H54 (cell line): ENCODE measurements around the gene GMEB2.
"Not testable (repeated sequence)": the region's sequence is repeated elsewhere in the genome, so short reads cannot be mapped to it uniquely, and the experiment has no call there.

ENCODE experiments used
- DNase-seq: peaks from one replicate; pipeline ENCODE4 v3.0.0; 2011; ENCODE audit warnings: low spot score, mixed read lengths; ENCODE audit not compliant: insufficient read length
- FAIRE-seq: peaks from 3 replicates; lab custom pipeline; 2011; peaks lifted over from hg19 to GRCh38; lab: Jason Lieb, UNC
- POLR2A ChIP-seq: IDR thresholded peaks from 2 replicates; pipeline ENCODE4 v1.6.1; 2011; ENCODE audit warnings: low read depth, mild to moderate bottlenecking, low read length

The GMEB2 gene

GRCh38 chr20:63566395-63567135 is 60.3 kb downstream of the GMEB2 start:
- DNase-seq = no peak
- no peak for TF ChIP-seq POLR2A
- no peak for FAIRE-seq

GRCh38 chr20:63565699-63566335 is 61.1 kb downstream of the GMEB2 start:
- DNase-seq = no peak
- TF ChIP-seq POLR2A = no peak
- no peak for FAIRE-seq

GRCh38 chr20:63565021-63565698 is 61.7 kb downstream of the GMEB2 start:
- FAIRE-seq (no peak), DNase-seq (no peak)
- TF ChIP-seq POLR2A = no peak

- FAIRE-seq (no peak), DNase-seq (no peak)
- TF ChIP-seq POLR2A = no peak
Observed at GRCh38 chr20:63564036-63564810, 62.7 kb downstream of the GMEB2 start.

GRCh38 chr20:63563225-63563935 is 63.5 kb downstream of the GMEB2 start:
- FAIRE-seq = no peak
- no peak for DNase-seq
- no peak for TF ChIP-seq POLR2A

- FAIRE-seq (no peak), DNase-seq (no peak)
- TF ChIP-seq POLR2A = no peak
Observed at GRCh38 chr20:63562461-63563224, 64.3 kb downstream of the GMEB2 start.

- FAIRE-seq (no peak), DNase-seq (no peak)
- TF ChIP-seq POLR2A = no peak
Observed at GRCh38 chr20:63561624-63562396, 65.1 kb downstream of the GMEB2 start.

- FAIRE-seq = no peak
- no peak for TF ChIP-seq POLR2A
- no peak for DNase-seq
Observed at GRCh38 chr20:63560856-63561609, 65.9 kb downstream of the GMEB2 start.

GRCh38 chr20:63560333-63560805 is 66.5 kb downstream of the GMEB2 start:
- no peak for FAIRE-seq
- TF ChIP-seq POLR2A = no peak
- DNase-seq = no peak

- not testable (repeated sequence) for FAIRE-seq, DNase-seq
Observed at GRCh38 chr20:63559485-63560332, 67.2 kb downstream of the GMEB2 start.
